GM23338 (cell line): ENCODE results near the gene POLG2. TPM values are rescaled to one million over a fixed set of nuclear protein-coding genes. Genes with fewer than 3 reads are reported as not detected.

ENCODE experiments used
- ATAC-seq: fragments of 200-7000 bp; cut with Tn5 transposase; 3 replicates; pipeline ENCODE4 v1.9.1; 2020
- DNase-seq: peaks from one replicate; pipeline ENCODE4 v3.0.0-alpha.2; 2015; ENCODE audit warnings: low spot score
- H2AFZ ChIP-seq: fragments of 200-600 bp; sonication (generic); 2 replicates; pipeline ENCODE4 v1.8.0; 2016; ENCODE audit warnings: antibody characterized with exemption, mild to moderate bottlenecking, moderate library complexity
- H3F3A ChIP-seq: fragments of 200-600 bp; sonication (generic); replicated peaks from 2 replicates; pipeline ENCODE4 v1.8.0; 2017; ENCODE audit warnings: antibody characterized with exemption, mixed run types, low read depth
- H3K27ac ChIP-seq: fragments of 200-600 bp; sonication (generic); 2 replicates; pipeline ENCODE4 v1.6.1; 2016; ENCODE audit warnings: low read depth
- H3K27me3 ChIP-seq: fragments of 200-600 bp; sonication (generic); 2 replicates; pipeline ENCODE4 v1.8.0; 2016; ENCODE audit warnings: mild to moderate bottlenecking, mixed run types, moderate library complexity; ENCODE audit not compliant: insufficient read depth
- H3K36me3 ChIP-seq: fragments of 200-600 bp; sonication (generic); 2 replicates; pipeline ENCODE4 v1.8.0; 2016; ENCODE audit warnings: mild to moderate bottlenecking; ENCODE audit not compliant: insufficient read depth
- H3K4me1 ChIP-seq: fragments of 200-600 bp; sonication (generic); 2 replicates; pipeline ENCODE4 v1.8.0; 2016; ENCODE audit warnings: mild to moderate bottlenecking, moderate library complexity; ENCODE audit not compliant: insufficient read depth
- H3K4me2 ChIP-seq: fragments of 200-600 bp; sonication (generic); 2 replicates; pipeline ENCODE4 v1.7.1; 2017; ENCODE audit warnings: mixed run types
- H3K4me3 ChIP-seq: fragments of 200-600 bp; sonication (generic); 2 replicates; pipeline ENCODE4 v1.6.1; 2016; ENCODE audit warnings: mixed run types
- H3K79me2 ChIP-seq: fragments of 200-600 bp; sonication (generic); replicated peaks from 2 replicates; pipeline ENCODE4 v1.8.0; 2017; ENCODE audit warnings: mild to moderate bottlenecking; ENCODE audit not compliant: insufficient read depth
- H3K9me2 ChIP-seq: fragments of 200-600 bp; sonication (generic); 2 replicates; pipeline ENCODE4 v1.8.0; 2017; ENCODE audit not compliant: insufficient read depth
- H4K20me1 ChIP-seq: fragments of 200-600 bp; sonication (generic); replicated peaks from 2 replicates; pipeline ENCODE4 v1.8.0; 2017; ENCODE audit warnings: mild to moderate bottlenecking; ENCODE audit not compliant: insufficient read depth
- H3K27ac Mint-ChIP-seq: 2 replicates; pipeline ENCODE4 v1.8.0; 2020; ENCODE audit warnings: inconsistent platforms, mild to moderate bottlenecking, moderate library complexity, mixed read lengths
- H3K27me3 Mint-ChIP-seq: 3 replicates; pipeline ENCODE4 v1.8.0; 2022; ENCODE audit warnings: low read depth, mild to moderate bottlenecking, moderate library complexity, mixed read lengths, inconsistent platforms; ENCODE audit not compliant: insufficient read depth, poor library complexity
- H3K36me3 Mint-ChIP-seq: 3 replicates; pipeline ENCODE4 v1.8.0; 2021; ENCODE audit warnings: low read depth, mild to moderate bottlenecking, inconsistent platforms, moderate library complexity, mixed read lengths
- H3K4me1 Mint-ChIP-seq: 3 replicates; pipeline ENCODE4 v1.8.0; 2020; ENCODE audit warnings: mild to moderate bottlenecking, inconsistent platforms, mixed read lengths
- H3K4me3 Mint-ChIP-seq: 3 replicates; pipeline ENCODE4 v1.8.0; 2021; ENCODE audit warnings: moderate library complexity, mild to moderate bottlenecking, inconsistent platforms, mixed read lengths
- H3K9me3 Mint-ChIP-seq: 3 replicates; pipeline ENCODE4 v1.8.0; 2020; ENCODE audit warnings: moderate library complexity, mild to moderate bottlenecking, inconsistent platforms, mixed read lengths
- CREB1 ChIP-seq: fragments of 250-450 bp; sonication (Bioruptor Pico); IDR thresholded peaks from 2 replicates; pipeline ENCODE4 v1.5.0; 2020; ENCODE audit warnings: low read depth, mild to moderate bottlenecking, moderate library complexity
- EZH2 ChIP-seq: fragments of 200-600 bp; sonication (generic); IDR thresholded peaks from one replicate; pipeline ENCODE4 v1.8.0; 2017; ENCODE audit warnings: antibody characterized with exemption, mild to moderate bottlenecking, low read depth; ENCODE audit not compliant: unreplicated experiment
- EZH2phosphoT487 ChIP-seq: fragments of 200-600 bp; sonication (generic); IDR thresholded peaks from one replicate; pipeline ENCODE4 v1.8.1; 2018; ENCODE audit warnings: antibody characterized with exemption; ENCODE audit not compliant: unreplicated experiment
- JUNB ChIP-seq: IDR thresholded peaks from one replicate; pipeline ENCODE4 v1.6.1; 2016; ENCODE audit warnings: antibody characterized with exemption; ENCODE audit not compliant: unreplicated experiment
- NANOG ChIP-seq: IDR thresholded peaks from 2 replicates; pipeline ENCODE4 v1.6.1; 2016; ENCODE audit warnings: antibody characterized with exemption, borderline replicate concordance
- POLR2AphosphoS5 ChIP-seq: IDR thresholded peaks from 2 replicates; pipeline ENCODE4 v1.6.1; 2016; ENCODE audit warnings: antibody characterized with exemption, low read depth
- STAT1 ChIP-seq: IDR thresholded peaks from one replicate; pipeline ENCODE4 v1.6.1; 2016; ENCODE audit warnings: antibody characterized with exemption; ENCODE audit not compliant: unreplicated experiment
- ZNF114 ChIP-seq: fragments of 250-450 bp; sonication (Bioruptor Pico); IDR thresholded peaks from 2 replicates; pipeline ENCODE4 v1.5.0; 2020; ENCODE audit warnings: mild to moderate bottlenecking, moderate library complexity
- ZNF331 ChIP-seq: fragments of 250-450 bp; sonication (Bioruptor Pico); IDR thresholded peaks from 2 replicates; pipeline ENCODE4 v1.5.0; 2020; ENCODE audit warnings: low read depth, mild to moderate bottlenecking, moderate library complexity
- polyA plus RNA-seq: library from polyadenylated mRNA; unstranded; fragments of >200 nt; fragmentation: Nextera tagmentation; extraction: Ambion mirVana; gene quantifications from 2 replicates; pipeline ENCODE4 v1.2.1, GENCODE V29; 2016
- total RNA-seq: library from RNA; depleted of rRNA; stranded (reverse); fragments of >200 nt; shearing (Covaris generic); gene quantifications from 2 replicates; pipeline ENCODE4 v1.2.3, GENCODE V29; 2014
- TF ChIP-seq, protein P1 (sequence below): IDR thresholded peaks from 2 replicates; pipeline ENCODE4 v1.6.1; 2016; ENCODE audit warnings: antibody characterized with exemption
- TF ChIP-seq, protein P2 (sequence below): fragments of 250-450 bp; sonication (Bioruptor Pico); IDR thresholded peaks from 2 replicates; pipeline ENCODE4 v1.5.0; 2020; ENCODE audit warnings: mild to moderate bottlenecking, moderate library complexity
- TF ChIP-seq, protein P3 (sequence below), 2 experiments: fragments of 200-600 bp in 1 of 2; sonication (generic) in 1 of 2; conservative IDR thresholded peaks; 2 replicates each; pipeline versions ENCODE4 v1.5.1 to v1.6.1; 2016 to 2017; ENCODE audit warnings: antibody characterized with exemption in 2 of 2, low read depth in 2 of 2, mild to moderate bottlenecking in 2 of 2, moderate library complexity in 1 of 2
- TF ChIP-seq, protein P4 (sequence below): IDR thresholded peaks from one replicate; pipeline ENCODE4 v1.6.1; 2018; ENCODE audit warnings: antibody characterized with exemption; ENCODE audit not compliant: unreplicated experiment

POLG2 gene
- total and polyA plus RNA-seq, 2 experiments from 2014 or later: 20.2 to 28.0 TPM

DNA sequence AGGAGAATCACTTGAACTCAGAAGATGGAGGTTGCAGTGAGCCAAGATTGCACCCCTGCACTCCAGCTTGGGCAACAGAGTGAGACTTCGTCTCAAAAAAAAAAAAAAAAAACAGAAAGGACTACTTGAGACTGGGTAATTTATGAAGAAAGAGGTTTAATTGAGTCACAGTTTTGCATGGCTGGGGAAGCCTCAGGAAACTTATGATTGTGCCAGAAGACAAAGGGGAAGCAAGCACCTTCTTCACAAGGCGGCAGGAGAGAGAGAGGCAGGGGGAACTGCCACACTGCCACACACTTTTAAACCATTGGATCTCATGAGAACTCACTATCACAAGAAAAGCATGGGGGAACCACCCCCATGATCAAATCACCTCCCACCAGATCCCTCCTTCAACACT lies 56.9 kb downstream of the POLG2 start:
- H3K4me3 ChIP-seq: no peak overlapping the region
- no peaks in the 10 kb centered on the region for H3F3A ChIP-seq
- peaks cover 61% of the 10 kb centered on the region for H3K9me3 Mint-ChIP-seq
- no peak for DNase-seq
- no peaks in the 10 kb centered on the region for H3K79me2 ChIP-seq
- H3K4me2 ChIP-seq: no peak overlapping the region
- H2AFZ ChIP-seq: no peak overlapping the region
- no peaks in the 10 kb centered on the region for H3K4me1 ChIP-seq
- no peak overlapping the region for H3K27ac Mint-ChIP-seq
- H4K20me1 ChIP-seq: no peaks in the 10 kb centered on the region
- H3K27me3 Mint-ChIP-seq: peaks cover 10% of the 10 kb centered on the region
- no peak overlapping the region for H3K27ac ChIP-seq
- peaks cover 3% of the 10 kb centered on the region; the same call in 2 of the 3 replicates for H3K4me1 Mint-ChIP-seq
- H3K36me3 ChIP-seq: peaks cover 3% of the 10 kb centered on the region; the same call in 1 of the 2 replicates
- peaks cover 47% of the 10 kb centered on the region for H3K36me3 Mint-ChIP-seq
- H3K4me3 Mint-ChIP-seq: no peak overlapping the region
- no peak for ATAC-seq
- no peak for TF ChIP-seq EZH2
- TF ChIP-seq JUNB: no peak
- TF ChIP-seq, protein P1, sequence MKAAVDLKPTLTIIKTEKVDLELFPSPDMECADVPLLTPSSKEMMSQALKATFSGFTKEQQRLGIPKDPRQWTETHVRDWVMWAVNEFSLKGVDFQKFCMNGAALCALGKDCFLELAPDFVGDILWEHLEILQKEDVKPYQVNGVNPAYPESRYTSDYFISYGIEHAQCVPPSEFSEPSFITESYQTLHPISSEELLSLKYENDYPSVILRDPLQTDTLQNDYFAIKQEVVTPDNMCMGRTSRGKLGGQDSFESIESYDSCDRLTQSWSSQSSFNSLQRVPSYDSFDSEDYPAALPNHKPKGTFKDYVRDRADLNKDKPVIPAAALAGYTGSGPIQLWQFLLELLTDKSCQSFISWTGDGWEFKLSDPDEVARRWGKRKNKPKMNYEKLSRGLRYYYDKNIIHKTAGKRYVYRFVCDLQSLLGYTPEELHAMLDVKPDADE: no peak
- no peak for TF ChIP-seq POLR2AphosphoS5
- TF ChIP-seq NANOG: no peak
- TF ChIP-seq, protein P2, sequence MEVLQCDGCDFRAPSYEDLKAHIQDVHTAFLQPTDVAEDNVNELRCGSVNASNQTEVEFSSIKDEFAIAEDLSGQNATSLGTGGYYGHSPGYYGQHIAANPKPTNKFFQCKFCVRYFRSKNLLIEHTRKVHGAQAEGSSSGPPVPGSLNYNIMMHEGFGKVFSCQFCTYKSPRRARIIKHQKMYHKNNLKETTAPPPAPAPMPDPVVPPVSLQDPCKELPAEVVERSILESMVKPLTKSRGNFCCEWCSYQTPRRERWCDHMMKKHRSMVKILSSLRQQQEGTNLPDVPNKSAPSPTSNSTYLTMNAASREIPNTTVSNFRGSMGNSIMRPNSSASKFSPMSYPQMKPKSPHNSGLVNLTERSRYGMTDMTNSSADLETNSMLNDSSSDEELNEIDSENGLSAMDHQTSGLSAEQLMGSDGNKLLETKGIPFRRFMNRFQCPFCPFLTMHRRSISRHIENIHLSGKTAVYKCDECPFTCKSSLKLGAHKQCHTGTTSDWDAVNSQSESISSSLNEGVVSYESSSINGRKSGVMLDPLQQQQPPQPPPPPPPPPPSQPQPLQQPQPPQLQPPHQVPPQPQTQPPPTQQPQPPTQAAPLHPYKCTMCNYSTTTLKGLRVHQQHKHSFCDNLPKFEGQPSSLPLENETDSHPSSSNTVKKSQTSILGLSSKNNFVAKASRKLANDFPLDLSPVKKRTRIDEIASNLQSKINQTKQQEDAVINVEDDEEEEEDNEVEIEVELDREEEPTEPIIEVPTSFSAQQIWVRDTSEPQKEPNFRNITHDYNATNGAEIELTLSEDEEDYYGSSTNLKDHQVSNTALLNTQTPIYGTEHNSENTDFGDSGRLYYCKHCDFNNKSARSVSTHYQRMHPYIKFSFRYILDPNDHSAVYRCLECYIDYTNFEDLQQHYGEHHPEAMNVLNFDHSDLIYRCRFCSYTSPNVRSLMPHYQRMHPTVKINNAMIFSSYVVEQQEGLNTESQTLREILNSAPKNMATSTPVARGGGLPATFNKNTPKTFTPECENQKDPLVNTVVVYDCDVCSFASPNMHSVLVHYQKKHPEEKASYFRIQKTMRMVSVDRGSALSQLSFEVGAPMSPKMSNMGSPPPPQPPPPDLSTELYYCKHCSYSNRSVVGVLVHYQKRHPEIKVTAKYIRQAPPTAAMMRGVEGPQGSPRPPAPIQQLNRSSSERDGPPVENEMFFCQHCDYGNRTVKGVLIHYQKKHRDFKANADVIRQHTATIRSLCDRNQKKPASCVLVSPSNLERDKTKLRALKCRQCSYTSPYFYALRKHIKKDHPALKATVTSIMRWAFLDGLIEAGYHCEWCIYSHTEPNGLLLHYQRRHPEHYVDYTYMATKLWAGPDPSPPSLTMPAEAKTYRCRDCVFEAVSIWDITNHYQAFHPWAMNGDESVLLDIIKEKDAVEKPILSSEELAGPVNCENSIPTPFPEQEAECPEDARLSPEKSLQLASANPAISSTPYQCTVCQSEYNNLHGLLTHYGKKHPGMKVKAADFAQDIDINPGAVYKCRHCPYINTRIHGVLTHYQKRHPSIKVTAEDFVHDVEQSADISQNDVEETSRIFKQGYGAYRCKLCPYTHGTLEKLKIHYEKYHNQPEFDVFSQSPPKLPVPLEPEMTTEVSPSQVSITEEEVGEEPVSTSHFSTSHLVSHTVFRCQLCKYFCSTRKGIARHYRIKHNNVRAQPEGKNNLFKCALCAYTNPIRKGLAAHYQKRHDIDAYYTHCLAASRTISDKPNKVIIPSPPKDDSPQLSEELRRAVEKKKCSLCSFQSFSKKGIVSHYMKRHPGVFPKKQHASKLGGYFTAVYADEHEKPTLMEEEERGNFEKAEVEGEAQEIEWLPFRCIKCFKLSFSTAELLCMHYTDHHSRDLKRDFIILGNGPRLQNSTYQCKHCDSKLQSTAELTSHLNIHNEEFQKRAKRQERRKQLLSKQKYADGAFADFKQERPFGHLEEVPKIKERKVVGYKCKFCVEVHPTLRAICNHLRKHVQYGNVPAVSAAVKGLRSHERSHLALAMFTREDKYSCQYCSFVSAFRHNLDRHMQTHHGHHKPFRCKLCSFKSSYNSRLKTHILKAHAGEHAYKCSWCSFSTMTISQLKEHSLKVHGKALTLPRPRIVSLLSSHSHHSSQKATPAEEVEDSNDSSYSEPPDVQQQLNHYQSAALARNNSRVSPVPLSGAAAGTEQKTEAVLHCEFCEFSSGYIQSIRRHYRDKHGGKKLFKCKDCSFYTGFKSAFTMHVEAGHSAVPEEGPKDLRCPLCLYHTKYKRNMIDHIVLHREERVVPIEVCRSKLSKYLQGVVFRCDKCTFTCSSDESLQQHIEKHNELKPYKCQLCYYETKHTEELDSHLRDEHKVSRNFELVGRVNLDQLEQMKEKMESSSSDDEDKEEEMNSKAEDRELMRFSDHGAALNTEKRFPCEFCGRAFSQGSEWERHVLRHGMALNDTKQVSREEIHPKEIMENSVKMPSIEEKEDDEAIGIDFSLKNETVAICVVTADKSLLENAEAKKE (CRISPR knock-in tag): no peak
- no peak for TF ChIP-seq STAT1
- TF ChIP-seq ZNF114 (CRISPR knock-in tag): no peak
- no peak for TF ChIP-seq ZNF331
- TF ChIP-seq, protein P3, sequence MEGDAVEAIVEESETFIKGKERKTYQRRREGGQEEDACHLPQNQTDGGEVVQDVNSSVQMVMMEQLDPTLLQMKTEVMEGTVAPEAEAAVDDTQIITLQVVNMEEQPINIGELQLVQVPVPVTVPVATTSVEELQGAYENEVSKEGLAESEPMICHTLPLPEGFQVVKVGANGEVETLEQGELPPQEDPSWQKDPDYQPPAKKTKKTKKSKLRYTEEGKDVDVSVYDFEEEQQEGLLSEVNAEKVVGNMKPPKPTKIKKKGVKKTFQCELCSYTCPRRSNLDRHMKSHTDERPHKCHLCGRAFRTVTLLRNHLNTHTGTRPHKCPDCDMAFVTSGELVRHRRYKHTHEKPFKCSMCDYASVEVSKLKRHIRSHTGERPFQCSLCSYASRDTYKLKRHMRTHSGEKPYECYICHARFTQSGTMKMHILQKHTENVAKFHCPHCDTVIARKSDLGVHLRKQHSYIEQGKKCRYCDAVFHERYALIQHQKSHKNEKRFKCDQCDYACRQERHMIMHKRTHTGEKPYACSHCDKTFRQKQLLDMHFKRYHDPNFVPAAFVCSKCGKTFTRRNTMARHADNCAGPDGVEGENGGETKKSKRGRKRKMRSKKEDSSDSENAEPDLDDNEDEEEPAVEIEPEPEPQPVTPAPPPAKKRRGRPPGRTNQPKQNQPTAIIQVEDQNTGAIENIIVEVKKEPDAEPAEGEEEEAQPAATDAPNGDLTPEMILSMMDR (conservative IDR thresholded peaks at IDR 0.05; ENCODE audit: low read depth in 2 of 2): no peak
- no peak for TF ChIP-seq CREB1 (CRISPR knock-in tag)
- TF ChIP-seq, protein P4, sequence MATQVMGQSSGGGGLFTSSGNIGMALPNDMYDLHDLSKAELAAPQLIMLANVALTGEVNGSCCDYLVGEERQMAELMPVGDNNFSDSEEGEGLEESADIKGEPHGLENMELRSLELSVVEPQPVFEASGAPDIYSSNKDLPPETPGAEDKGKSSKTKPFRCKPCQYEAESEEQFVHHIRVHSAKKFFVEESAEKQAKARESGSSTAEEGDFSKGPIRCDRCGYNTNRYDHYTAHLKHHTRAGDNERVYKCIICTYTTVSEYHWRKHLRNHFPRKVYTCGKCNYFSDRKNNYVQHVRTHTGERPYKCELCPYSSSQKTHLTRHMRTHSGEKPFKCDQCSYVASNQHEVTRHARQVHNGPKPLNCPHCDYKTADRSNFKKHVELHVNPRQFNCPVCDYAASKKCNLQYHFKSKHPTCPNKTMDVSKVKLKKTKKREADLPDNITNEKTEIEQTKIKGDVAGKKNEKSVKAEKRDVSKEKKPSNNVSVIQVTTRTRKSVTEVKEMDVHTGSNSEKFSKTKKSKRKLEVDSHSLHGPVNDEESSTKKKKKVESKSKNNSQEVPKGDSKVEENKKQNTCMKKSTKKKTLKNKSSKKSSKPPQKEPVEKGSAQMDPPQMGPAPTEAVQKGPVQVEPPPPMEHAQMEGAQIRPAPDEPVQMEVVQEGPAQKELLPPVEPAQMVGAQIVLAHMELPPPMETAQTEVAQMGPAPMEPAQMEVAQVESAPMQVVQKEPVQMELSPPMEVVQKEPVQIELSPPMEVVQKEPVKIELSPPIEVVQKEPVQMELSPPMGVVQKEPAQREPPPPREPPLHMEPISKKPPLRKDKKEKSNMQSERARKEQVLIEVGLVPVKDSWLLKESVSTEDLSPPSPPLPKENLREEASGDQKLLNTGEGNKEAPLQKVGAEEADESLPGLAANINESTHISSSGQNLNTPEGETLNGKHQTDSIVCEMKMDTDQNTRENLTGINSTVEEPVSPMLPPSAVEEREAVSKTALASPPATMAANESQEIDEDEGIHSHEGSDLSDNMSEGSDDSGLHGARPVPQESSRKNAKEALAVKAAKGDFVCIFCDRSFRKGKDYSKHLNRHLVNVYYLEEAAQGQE: no peak
- TF ChIP-seq EZH2phosphoT487: no peak
- no peaks in the 10 kb centered on the region for H3K9me2 ChIP-seq
- H3K27me3 ChIP-seq: no peaks in the 10 kb centered on the region
